ENCODE results near the gene TMEM169.

GRCh38 chr2:216064665-216065064, 17.1 kb upstream of the TMEM169 start:
- TF ChIP-seq POLR2AphosphoS5 (IDR thresholded peaks at IDR 0.05) (no peak), EZH2 (IDR thresholded peaks at IDR 0.05; ENCODE audit: borderline replicate concordance, insufficient read depth, low read length, poor library complexity, severe bottlenecking) (no peak)
- TF ChIP-seq, protein P1, sequence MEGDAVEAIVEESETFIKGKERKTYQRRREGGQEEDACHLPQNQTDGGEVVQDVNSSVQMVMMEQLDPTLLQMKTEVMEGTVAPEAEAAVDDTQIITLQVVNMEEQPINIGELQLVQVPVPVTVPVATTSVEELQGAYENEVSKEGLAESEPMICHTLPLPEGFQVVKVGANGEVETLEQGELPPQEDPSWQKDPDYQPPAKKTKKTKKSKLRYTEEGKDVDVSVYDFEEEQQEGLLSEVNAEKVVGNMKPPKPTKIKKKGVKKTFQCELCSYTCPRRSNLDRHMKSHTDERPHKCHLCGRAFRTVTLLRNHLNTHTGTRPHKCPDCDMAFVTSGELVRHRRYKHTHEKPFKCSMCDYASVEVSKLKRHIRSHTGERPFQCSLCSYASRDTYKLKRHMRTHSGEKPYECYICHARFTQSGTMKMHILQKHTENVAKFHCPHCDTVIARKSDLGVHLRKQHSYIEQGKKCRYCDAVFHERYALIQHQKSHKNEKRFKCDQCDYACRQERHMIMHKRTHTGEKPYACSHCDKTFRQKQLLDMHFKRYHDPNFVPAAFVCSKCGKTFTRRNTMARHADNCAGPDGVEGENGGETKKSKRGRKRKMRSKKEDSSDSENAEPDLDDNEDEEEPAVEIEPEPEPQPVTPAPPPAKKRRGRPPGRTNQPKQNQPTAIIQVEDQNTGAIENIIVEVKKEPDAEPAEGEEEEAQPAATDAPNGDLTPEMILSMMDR (IDR thresholded peaks at IDR 0.05; ENCODE audit: poor library complexity, severe bottlenecking) = no peak

All from neural cell (in vitro differentiated cells).